ENCODE results near the gene RSRC2.
"Not testable (repeated sequence)": the region's sequence is repeated elsewhere in the genome, so short reads cannot be mapped to it uniquely, and the experiment has no call there.

RSRC2 gene

GRCh38 chr12:122486805-122487426 lies 39.8 kb downstream of the RSRC2 start:
- DNase-seq (ENCODE audit: low read depth, low spot score): no peak

- DNase-seq (ENCODE audit: low read depth, low spot score): not testable (repeated sequence)
Measured at GRCh38 chr12:122486360-122486759, 40.4 kb downstream of the RSRC2 start.

GRCh38 chr12:122484385-122484784 lies 42.4 kb downstream of the RSRC2 start:
- not testable (repeated sequence) for DNase-seq (ENCODE audit: low read depth, low spot score)

- no peak for DNase-seq (ENCODE audit: low read depth, low spot score)
Measured at GRCh38 chr12:122483969-122484368, 42.8 kb downstream of the RSRC2 start.

GRCh38 chr12:122481861-122482260 lies 44.9 kb downstream of the RSRC2 start:
- DNase-seq (ENCODE audit: low read depth, low spot score): no peak

- no peak for DNase-seq (ENCODE audit: low read depth, low spot score)
Measured at GRCh38 chr12:122480753-122481152, 46.0 kb downstream of the RSRC2 start.

- DNase-seq (ENCODE audit: low read depth, low spot score): no peak
Measured at GRCh38 chr12:122474324-122474716, 52.4 kb downstream of the RSRC2 start.

GRCh38 chr12:122473543-122474323 lies 53.0 kb downstream of the RSRC2 start:
- no peak for DNase-seq (ENCODE audit: low read depth, low spot score)

- no peak for DNase-seq (ENCODE audit: low read depth, low spot score)
Measured at GRCh38 chr12:122471324-122472226, 55.2 kb downstream of the RSRC2 start.

- DNase-seq (ENCODE audit: low read depth, low spot score): not testable (repeated sequence)
Measured at GRCh38 chr12:122470576-122470975, 56.2 kb downstream of the RSRC2 start.

GRCh38 chr12:122469856-122470255 lies 56.9 kb downstream of the RSRC2 start:
- not testable (repeated sequence) for DNase-seq (ENCODE audit: low read depth, low spot score)

GRCh38 chr12:122467983-122468382 lies 58.8 kb downstream of the RSRC2 start:
- no peak for DNase-seq (ENCODE audit: low read depth, low spot score)

- not testable (repeated sequence) for DNase-seq (ENCODE audit: low read depth, low spot score)
Measured at GRCh38 chr12:122464317-122465042, 62.3 kb downstream of the RSRC2 start.

- no peak for DNase-seq (ENCODE audit: low read depth, low spot score)
Measured at GRCh38 chr12:122460641-122461040, 66.1 kb downstream of the RSRC2 start.

GRCh38 chr12:122460061-122460460 lies 66.7 kb downstream of the RSRC2 start:
- DNase-seq (ENCODE audit: low read depth, low spot score): no peak

- DNase-seq (ENCODE audit: low read depth, low spot score): no peak
Measured at GRCh38 chr12:122459211-122459610, 67.5 kb downstream of the RSRC2 start.

- no peak for DNase-seq (ENCODE audit: low read depth, low spot score)
Measured at GRCh38 chr12:122458105-122459035, 68.4 kb downstream of the RSRC2 start.

GRCh38 chr12:122457627-122458026 lies 69.1 kb downstream of the RSRC2 start:
- DNase-seq (ENCODE audit: low read depth, low spot score): no peak

- DNase-seq (ENCODE audit: low read depth, low spot score): no peak
Measured at GRCh38 chr12:122454739-122455138, 72.0 kb downstream of the RSRC2 start.

GRCh38 chr12:122454250-122454721 lies 72.5 kb downstream of the RSRC2 start:
- DNase-seq (ENCODE audit: low read depth, low spot score): no peak

Data from activated naive CD8-positive, alpha-beta T cell treated with anti-CD3 and anti-CD28 coated beads, Interleukin-2, amount 50 U/mL, for 16 hours (primary cell).